SU-DHL-6 (cell line): ENCODE measurements around the gene FIBIN.

ENCODE experiments used
- EZH2phosphoT487 ChIP-seq: fragments of 200-600 bp; sonication (generic), shearing (Covaris generic); conservative IDR thresholded peaks from 2 replicates; pipeline ENCODE4 v1.6.1; 2018; ENCODE audit warnings: mild to moderate bottlenecking, antibody characterized with exemption, low read length, moderate library complexity, mixed read lengths
- TF ChIP-seq, protein P1 (sequence below): fragments of 200-600 bp; sonication (generic); IDR thresholded peaks from one replicate; pipeline ENCODE4 v1.5.1; 2017; ENCODE audit warnings: antibody characterized with exemption, mild to moderate bottlenecking, low read length, moderate library complexity; ENCODE audit not compliant: insufficient read depth, poor library complexity, severe bottlenecking

DNA sequence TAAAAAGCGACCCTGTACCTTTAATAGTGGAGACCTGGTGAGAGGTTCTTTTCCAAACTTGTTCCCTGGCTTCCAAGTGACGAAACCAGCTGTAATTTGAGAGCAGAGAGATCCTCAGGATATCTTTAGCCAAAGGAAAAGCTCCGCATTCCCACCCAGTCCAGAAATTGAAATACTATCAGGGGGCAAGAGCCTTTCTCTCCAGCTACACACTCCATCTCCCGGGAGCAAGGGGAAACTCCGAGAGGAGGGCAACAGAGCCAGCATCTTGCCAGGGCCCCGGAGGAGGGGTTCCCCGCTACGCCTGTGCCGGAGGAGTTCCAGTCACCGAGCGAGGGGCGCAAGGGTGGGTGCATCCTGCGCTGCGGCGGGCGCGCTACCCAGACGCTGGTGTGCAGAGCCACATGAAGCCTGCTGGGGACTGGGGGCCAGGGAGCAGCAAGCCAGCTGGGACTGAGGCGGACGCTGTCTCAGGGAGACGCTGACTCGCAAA is at the start of gene FIBIN:
- TF ChIP-seq, protein P1, sequence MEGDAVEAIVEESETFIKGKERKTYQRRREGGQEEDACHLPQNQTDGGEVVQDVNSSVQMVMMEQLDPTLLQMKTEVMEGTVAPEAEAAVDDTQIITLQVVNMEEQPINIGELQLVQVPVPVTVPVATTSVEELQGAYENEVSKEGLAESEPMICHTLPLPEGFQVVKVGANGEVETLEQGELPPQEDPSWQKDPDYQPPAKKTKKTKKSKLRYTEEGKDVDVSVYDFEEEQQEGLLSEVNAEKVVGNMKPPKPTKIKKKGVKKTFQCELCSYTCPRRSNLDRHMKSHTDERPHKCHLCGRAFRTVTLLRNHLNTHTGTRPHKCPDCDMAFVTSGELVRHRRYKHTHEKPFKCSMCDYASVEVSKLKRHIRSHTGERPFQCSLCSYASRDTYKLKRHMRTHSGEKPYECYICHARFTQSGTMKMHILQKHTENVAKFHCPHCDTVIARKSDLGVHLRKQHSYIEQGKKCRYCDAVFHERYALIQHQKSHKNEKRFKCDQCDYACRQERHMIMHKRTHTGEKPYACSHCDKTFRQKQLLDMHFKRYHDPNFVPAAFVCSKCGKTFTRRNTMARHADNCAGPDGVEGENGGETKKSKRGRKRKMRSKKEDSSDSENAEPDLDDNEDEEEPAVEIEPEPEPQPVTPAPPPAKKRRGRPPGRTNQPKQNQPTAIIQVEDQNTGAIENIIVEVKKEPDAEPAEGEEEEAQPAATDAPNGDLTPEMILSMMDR = no peak
- no peak for TF ChIP-seq EZH2phosphoT487
